Caco-2 (cell line): Measurements from ENCODE around the gene NAA80. TPM values are rescaled to one million over a fixed set of nuclear protein-coding genes. Genes with fewer than 3 reads are reported as not detected.

ENCODE experiments used
- BruUV-seq: library from RNA; stranded (reverse); fragments of 400-500 nt; replicated peaks from 2 replicates; lab custom pipeline; 2021; lab: Mats Ljungman, UMichigan
- CTCF ChIA-PET: fragments of 300-600 bp; sonication (Branson Sonifier 250); formaldehyde crosslinking; loops from one replicate; lab custom pipeline; 2022; ENCODE audit warnings: antibody characterized with exemption; lab: Charles Lee
- POLR2A ChIA-PET: fragments of 300-600 bp; sonication (Branson Sonifier 250); formaldehyde crosslinking; loops from one replicate; lab custom pipeline; 2022; ENCODE audit warnings: antibody characterized with exemption; lab: Charles Lee
- DNase-seq, 2 experiments: peaks; one replicate each; pipeline versions ENCODE4 v3.0.0 to v3.0.0-alpha.2; 2020 to 2022
- H3K27me3 ChIP-seq: replicated peaks from 2 replicates; pipeline ENCODE4 v1.6.0; 2011; ENCODE audit warnings: low read length; ENCODE audit not compliant: control insufficient read depth, insufficient read depth
- H3K36me3 ChIP-seq: 2 replicates; pipeline ENCODE4 v1.5.1; 2011; ENCODE audit warnings: low read length; ENCODE audit not compliant: control insufficient read depth, insufficient read depth
- H3K4me1 ChIP-seq: fragments of 250-450 bp; sonication (Bioruptor Pico); 2 replicates; pipeline ENCODE4 v1.5.1; 2020; ENCODE audit warnings: mild to moderate bottlenecking
- H3K4me3 ChIP-seq: 2 replicates; pipeline ENCODE4 v1.5.1; 2011; ENCODE audit warnings: low read depth, mild to moderate bottlenecking, control low read depth, low read length
- H3K9me3 ChIP-seq: fragments of 250-450 bp; sonication (Bioruptor Pico); 2 replicates; pipeline ENCODE4 v1.5.1; 2020; ENCODE audit warnings: mild to moderate bottlenecking, moderate library complexity
- H3K27ac Mint-ChIP-seq: one replicate; pipeline ENCODE4 v1.8.0; 2022; ENCODE audit warnings: mixed read lengths; ENCODE audit not compliant: unreplicated experiment
- H3K27me3 Mint-ChIP-seq: one replicate; pipeline ENCODE4 v1.8.0; 2022; ENCODE audit warnings: mixed read lengths; ENCODE audit not compliant: insufficient read depth, unreplicated experiment
- H3K36me3 Mint-ChIP-seq: one replicate; pipeline ENCODE4 v1.8.0; 2022; ENCODE audit warnings: mild to moderate bottlenecking, mixed read lengths; ENCODE audit not compliant: insufficient read depth, unreplicated experiment
- H3K4me1 Mint-ChIP-seq: one replicate; pipeline ENCODE4 v1.8.0; 2022; ENCODE audit warnings: low read depth, mixed read lengths; ENCODE audit not compliant: unreplicated experiment
- H3K4me3 Mint-ChIP-seq: one replicate; pipeline ENCODE4 v1.8.0; 2022; ENCODE audit warnings: mild to moderate bottlenecking, moderate library complexity, mixed read lengths; ENCODE audit not compliant: unreplicated experiment
- H3K9me3 Mint-ChIP-seq: one replicate; pipeline ENCODE4 v1.8.0; 2022; ENCODE audit warnings: mixed read lengths; ENCODE audit not compliant: unreplicated experiment
- CTCF ChIP-seq, 2 experiments: fragments of 200-600 bp in 1 of 2; IDR thresholded peaks; 1 replicate in 1 of 2; 2 replicates in 1 of 2; pipeline versions ENCODE4 v1.5.1 to v1.8.0; 2011 to 2022; ENCODE audit warnings: antibody characterized with exemption in 1 of 2, control low read depth in 1 of 2, inconsistent platforms in 1 of 2, low read depth in 1 of 2, low read length in 1 of 2, mild to moderate bottlenecking in 1 of 2, moderate library complexity in 1 of 2; ENCODE audit not compliant: insufficient read depth in 1 of 2, severe bottlenecking in 1 of 2, unreplicated experiment in 1 of 2
- intact Hi-C: fragments of 100-400 bp; cut with micrococcal nuclease; formaldehyde crosslinking; loops from one replicate; pipeline ENCODE4 v1.10.0; 2022; ENCODE audit not compliant: unreplicated experiment
- total RNA-seq: library from RNA; stranded (reverse); gene quantifications from 2 replicates; pipeline ENCODE4 v1.2.3, GENCODE V29; 2022

NAA80 gene
- total RNA-seq, 1 experiment from 2014 or later, result 8.2 TPM

- Mint-ChIP-seq H3K9me3 (no peaks in the 10 kb centered on the region), H3K27me3 (no peaks in the 10 kb centered on the region), H3K4me1 (peaks cover 39% of the 10 kb centered on the region), H3K36me3 (peaks cover 8% of the 10 kb centered on the region), H3K4me3 (peak overlapping the region; percentile 11), H3K27ac (peak overlapping the region; percentile 70)
- Histone ChIP-seq H3K9me3 (no peaks in the 10 kb centered on the region), H3K4me3 (no peak overlapping the region), H3K4me1 (peaks cover 59% of the 10 kb centered on the region), H3K36me3 (peaks cover 2% of the 10 kb centered on the region), H3K27me3 (no peaks in the 10 kb centered on the region)
- BruUV-seq, result no TSS peak
- POLR2A ChIA-PET, result interaction anchor here (1.2 kb wide), 1 partner anchor 36 kb away, joined by 4 read pairs; the partner anchor contains the start of gene GNAI2
- CTCF ChIA-PET, result interaction anchor here (0.8 to 2.8 kb wide), 3 partner anchors 11 to 47 kb away, joined by 3 to 10 read pairs (median 5); partner anchors contain the start of genes HYAL3 and NAA80
- no peak for TF ChIP-seq CTCF (IDR thresholded peaks at IDR 0.05; ENCODE audit: insufficient read depth in 1 of 2, low read depth in 1 of 2, low read length in 1 of 2, severe bottlenecking in 1 of 2, unreplicated experiment in 1 of 2)
- intact Hi-C loops, result no loop called here
- DNase-seq, result peak in 1 of 2 experiments; percentile 40
These were observed 27.8 kb downstream of the NAA80 start for GRCh38 chr3:50271314-50271936.

- Mint-ChIP-seq H3K4me3 (no peak overlapping the region), H3K4me1 (peaks cover 44% of the 10 kb centered on the region), H3K27me3 (no peaks in the 10 kb centered on the region), H3K9me3 (no peaks in the 10 kb centered on the region), H3K36me3 (peaks cover 8% of the 10 kb centered on the region), H3K27ac (peak overlapping the region; percentile 70)
- Histone ChIP-seq H3K9me3 (no peaks in the 10 kb centered on the region), H3K4me1 (peaks cover 67% of the 10 kb centered on the region), H3K27me3 (no peaks in the 10 kb centered on the region), H3K36me3 (peaks cover 2% of the 10 kb centered on the region), H3K4me3 (no peak overlapping the region)
- BruUV-seq, result no TSS peak
- CTCF ChIA-PET, result interaction anchor here (0.8 to 2.8 kb wide), 4 partner anchors 10 to 46 kb away, joined by 3 to 10 read pairs (median 8); partner anchors contain the start of genes HYAL3 and NAA80
- no peak for DNase-seq
- POLR2A ChIA-PET, result interaction anchor here (1.2 kb wide), 1 partner anchor 35 kb away, joined by 4 read pairs; the partner anchor contains the start of gene GNAI2
- no peak for TF ChIP-seq CTCF (IDR thresholded peaks at IDR 0.05; ENCODE audit: insufficient read depth in 1 of 2, low read depth in 1 of 2, low read length in 1 of 2, severe bottlenecking in 1 of 2, unreplicated experiment in 1 of 2)
- intact Hi-C loops, result no loop called here
These were observed 28.6 kb downstream of the NAA80 start for GRCh38 chr3:50270422-50271224.

- CTCF ChIA-PET, result interaction anchor here (0.6 to 1.8 kb wide), 6 partner anchors 10 to 75 kb away, joined by 3 to 10 read pairs (median 3); partner anchors contain the start of genes HYAL3 and NAA80
- no peaks in the 10 kb centered on the region for H3K9me3 ChIP-seq
- Mint-ChIP-seq H3K27me3 (no peaks in the 10 kb centered on the region), H3K27ac (peak overlapping the region; percentile 53), H3K4me3 (peak overlapping the region; percentile 61), H3K9me3 (no peaks in the 10 kb centered on the region), H3K4me1 (peaks cover 48% of the 10 kb centered on the region), H3K36me3 (peaks cover 9% of the 10 kb centered on the region)
- no peaks in the 10 kb centered on the region for H3K27me3 ChIP-seq
- TF ChIP-seq CTCF (IDR thresholded peaks at IDR 0.05; ENCODE audit: insufficient read depth in 1 of 2, low read depth in 1 of 2, low read length in 1 of 2, severe bottlenecking in 1 of 2, unreplicated experiment in 1 of 2), result no peak
- peaks cover 74% of the 10 kb centered on the region for H3K4me1 ChIP-seq
- BruUV-seq, result no TSS peak
- peak overlapping the region; percentile 33 for H3K4me3 ChIP-seq
- intact Hi-C loops, result no loop called here
- peaks cover 2% of the 10 kb centered on the region for H3K36me3 ChIP-seq
- POLR2A ChIA-PET, result interaction anchor here (0.6 kb wide), 2 partner anchors 10 to 44 kb away, joined by 3 to 5 read pairs; no protein-coding TSS in a partner anchor
- no peak for DNase-seq
These were observed 29.2 kb downstream of the NAA80 start for GRCh38 chr3:50269977-50270413.
